Neutrophil (primary cell): ENCODE data around the gene KCNN2.

Experiments used
- H3K27ac ChIP-seq: fragments of 200-600 bp; sonication (generic); 2 replicates; pipeline ENCODE4 v1.5.1; 2016; ENCODE audit warnings: mild to moderate bottlenecking, moderate library complexity
- H3K27me3 ChIP-seq: fragments of 200-600 bp; sonication (generic); 2 replicates; pipeline ENCODE4 v1.6.0; 2016; ENCODE audit warnings: mild to moderate bottlenecking
- H3K36me3 ChIP-seq: fragments of 200-600 bp; sonication (generic); 2 replicates; pipeline ENCODE4 v1.5.1; 2017
- H3K4me1 ChIP-seq, 2 experiments: fragments of 200-600 bp in 1 of 2; sonication (generic) in 1 of 2; 1 replicate in 1 of 2; 2 replicates in 1 of 2; pipeline versions ENCODE4 v1.5.1 to v1.6.1; 2013 to 2016; ENCODE audit warnings: low read depth in 1 of 2, low read length in 1 of 2, mild to moderate bottlenecking in 1 of 2, moderate library complexity in 1 of 2; ENCODE audit not compliant: control insufficient read depth in 1 of 2, insufficient read depth in 1 of 2
- H3K4me3 ChIP-seq, 2 experiments: fragments of 200-600 bp in 1 of 2; sonication (generic) in 1 of 2; 1 replicate in 1 of 2; 2 replicates in 1 of 2; pipeline ENCODE4 v1.5.1; 2013 to 2016; ENCODE audit warnings: low read depth in 1 of 2, low read length in 1 of 2, mild to moderate bottlenecking in 1 of 2, moderate library complexity in 1 of 2
- H3K9me3 ChIP-seq: fragments of 200-600 bp; sonication (generic); 2 replicates; pipeline ENCODE4 v1.5.1; 2016
- TF ChIP-seq, protein P1 (sequence below): fragments of 200-600 bp; sonication (generic); IDR thresholded peaks from 2 replicates; pipeline ENCODE4 v1.5.1; 2016; ENCODE audit warnings: antibody characterized with exemption

KCNN2 gene

DNA sequence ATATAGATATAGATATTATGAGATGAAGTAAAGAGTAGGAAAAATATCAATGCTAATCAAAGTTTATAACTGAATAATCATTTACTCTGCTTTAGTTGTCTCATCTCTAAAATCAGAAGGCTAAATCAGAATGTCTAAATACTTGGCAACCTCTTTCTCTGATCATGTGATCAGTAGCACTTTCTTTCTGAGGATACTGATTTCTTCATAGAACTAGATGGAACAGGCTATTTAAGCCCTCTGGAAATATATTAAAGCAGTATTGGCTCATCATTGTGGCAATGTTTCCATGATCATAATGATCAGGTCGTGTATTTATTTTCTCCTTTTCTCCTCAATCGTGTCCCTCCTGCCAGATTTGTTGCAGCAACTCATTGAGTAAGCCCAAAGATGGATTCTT lies 109.7 kb downstream of the KCNN2 start:
- no peaks in the 10 kb centered on the region for H3K36me3 ChIP-seq
- H3K4me3 ChIP-seq: no peak overlapping the region
- TF ChIP-seq, protein P1, sequence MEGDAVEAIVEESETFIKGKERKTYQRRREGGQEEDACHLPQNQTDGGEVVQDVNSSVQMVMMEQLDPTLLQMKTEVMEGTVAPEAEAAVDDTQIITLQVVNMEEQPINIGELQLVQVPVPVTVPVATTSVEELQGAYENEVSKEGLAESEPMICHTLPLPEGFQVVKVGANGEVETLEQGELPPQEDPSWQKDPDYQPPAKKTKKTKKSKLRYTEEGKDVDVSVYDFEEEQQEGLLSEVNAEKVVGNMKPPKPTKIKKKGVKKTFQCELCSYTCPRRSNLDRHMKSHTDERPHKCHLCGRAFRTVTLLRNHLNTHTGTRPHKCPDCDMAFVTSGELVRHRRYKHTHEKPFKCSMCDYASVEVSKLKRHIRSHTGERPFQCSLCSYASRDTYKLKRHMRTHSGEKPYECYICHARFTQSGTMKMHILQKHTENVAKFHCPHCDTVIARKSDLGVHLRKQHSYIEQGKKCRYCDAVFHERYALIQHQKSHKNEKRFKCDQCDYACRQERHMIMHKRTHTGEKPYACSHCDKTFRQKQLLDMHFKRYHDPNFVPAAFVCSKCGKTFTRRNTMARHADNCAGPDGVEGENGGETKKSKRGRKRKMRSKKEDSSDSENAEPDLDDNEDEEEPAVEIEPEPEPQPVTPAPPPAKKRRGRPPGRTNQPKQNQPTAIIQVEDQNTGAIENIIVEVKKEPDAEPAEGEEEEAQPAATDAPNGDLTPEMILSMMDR: no peak
- H3K4me1 ChIP-seq: no peaks in the 10 kb centered on the region
- H3K9me3 ChIP-seq: no peaks in the 10 kb centered on the region
- H3K27me3 ChIP-seq: no peaks in the 10 kb centered on the region
- H3K27ac ChIP-seq: no peak overlapping the region

DNA sequence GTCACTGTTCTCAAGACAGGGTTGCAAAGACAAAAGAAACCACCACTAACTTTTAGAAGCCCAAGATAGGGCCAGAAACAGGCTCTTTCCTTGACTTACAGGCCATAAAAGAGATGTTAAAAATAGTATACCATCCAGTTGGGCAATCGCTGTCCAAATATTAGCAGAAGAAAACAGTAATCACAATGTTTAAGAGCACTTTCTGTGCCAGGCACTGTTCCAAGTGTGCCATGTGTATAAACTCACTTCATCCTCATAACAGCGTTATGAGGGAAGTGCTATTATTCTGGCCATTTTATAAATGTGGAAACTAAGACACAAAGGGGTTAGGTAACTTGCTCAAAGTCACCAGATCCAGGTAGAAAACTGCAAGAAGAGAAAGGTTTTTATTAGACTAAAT lies 111.7 kb downstream of the KCNN2 start:
- TF ChIP-seq, protein P1: no peak
- Histone ChIP-seq H3K27ac (no peak overlapping the region), H3K4me3 (no peak overlapping the region), H3K4me1 (no peaks in the 10 kb centered on the region), H3K36me3 (no peaks in the 10 kb centered on the region), H3K27me3 (no peaks in the 10 kb centered on the region), H3K9me3 (no peaks in the 10 kb centered on the region)

DNA sequence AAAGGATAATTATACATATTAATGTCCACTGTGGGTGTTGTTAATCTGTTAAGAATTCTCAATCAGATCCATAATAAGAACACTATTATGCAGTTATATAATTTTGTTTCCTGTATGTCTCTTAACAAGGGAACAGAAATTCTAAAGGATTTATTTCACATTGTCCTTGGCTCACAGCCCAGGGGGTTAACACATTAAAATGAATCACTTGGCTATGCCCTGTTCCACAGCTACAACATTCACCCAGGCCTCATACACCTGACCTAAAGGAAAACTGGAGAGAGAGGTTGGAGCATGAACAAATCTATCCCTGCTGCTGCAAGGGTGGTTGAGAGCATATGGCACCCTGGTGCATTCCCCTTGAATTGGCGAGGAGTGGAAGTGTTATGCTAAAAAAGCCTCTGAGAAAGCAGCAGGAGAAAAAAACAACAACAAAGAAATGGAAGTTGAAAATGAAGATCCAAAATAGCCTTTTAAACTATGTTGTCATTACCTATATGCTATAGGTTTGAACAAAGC lies 116.0 kb downstream of the KCNN2 start:
- no peaks in the 10 kb centered on the region for H3K36me3 ChIP-seq
- TF ChIP-seq, protein P1: no peak
- H3K9me3 ChIP-seq: no peaks in the 10 kb centered on the region
- H3K27me3 ChIP-seq: no peaks in the 10 kb centered on the region
- no peak overlapping the region for H3K27ac ChIP-seq
- H3K4me3 ChIP-seq: no peak overlapping the region
- H3K4me1 ChIP-seq: no peaks in the 10 kb centered on the region

DNA sequence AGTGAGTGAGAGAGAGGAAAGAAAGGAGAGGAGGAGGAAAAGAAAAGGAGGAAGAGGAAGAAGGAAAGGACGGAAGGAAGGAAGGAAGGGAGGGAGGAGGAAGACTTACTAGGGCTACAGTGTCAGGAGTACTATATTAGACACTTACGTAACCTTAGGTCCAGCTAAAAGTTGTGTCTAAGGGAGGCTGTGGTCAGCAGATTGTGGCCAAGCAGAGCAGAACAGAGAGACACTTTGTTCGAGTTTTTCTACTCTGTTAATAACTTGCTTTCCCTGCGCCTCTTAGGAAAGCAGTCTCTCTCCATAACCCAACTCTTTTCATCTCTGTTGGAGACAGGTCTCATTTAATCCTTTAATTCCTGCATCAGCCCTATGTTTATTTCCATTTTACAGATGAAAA lies 138.9 kb downstream of the KCNN2 start:
- Histone ChIP-seq H3K4me1 (no peaks in the 10 kb centered on the region), H3K4me3 (no peak overlapping the region), H3K27ac (no peak overlapping the region), H3K27me3 (no peaks in the 10 kb centered on the region), H3K36me3 (no peaks in the 10 kb centered on the region), H3K9me3 (no peaks in the 10 kb centered on the region)
- TF ChIP-seq, protein P1: no peak

DNA sequence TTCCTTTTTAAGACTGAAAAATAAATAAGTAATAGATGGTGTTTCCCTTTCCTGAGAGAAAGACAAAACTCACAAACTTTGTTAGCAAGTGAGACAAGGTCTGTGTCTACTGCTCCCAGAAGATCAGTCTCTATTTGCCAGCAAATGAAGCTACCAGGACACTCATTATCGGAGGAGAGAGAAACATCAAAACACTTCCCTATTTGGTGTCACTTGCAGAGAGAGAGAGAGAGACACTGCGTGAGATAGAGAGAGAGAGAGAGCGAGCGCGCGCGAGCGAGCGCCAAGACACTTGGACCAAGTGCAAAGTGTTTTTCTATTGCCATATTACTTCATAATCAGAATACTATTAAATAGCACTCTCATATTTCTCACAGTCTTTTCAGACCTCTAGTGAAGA lies 142.7 kb downstream of the KCNN2 start:
- no peaks in the 10 kb centered on the region for H3K4me1 ChIP-seq
- TF ChIP-seq, protein P1: no peak
- no peak overlapping the region for H3K4me3 ChIP-seq
- H3K27me3 ChIP-seq: no peaks in the 10 kb centered on the region
- H3K9me3 ChIP-seq: no peaks in the 10 kb centered on the region
- H3K36me3 ChIP-seq: no peaks in the 10 kb centered on the region
- H3K27ac ChIP-seq: no peak overlapping the region

DNA sequence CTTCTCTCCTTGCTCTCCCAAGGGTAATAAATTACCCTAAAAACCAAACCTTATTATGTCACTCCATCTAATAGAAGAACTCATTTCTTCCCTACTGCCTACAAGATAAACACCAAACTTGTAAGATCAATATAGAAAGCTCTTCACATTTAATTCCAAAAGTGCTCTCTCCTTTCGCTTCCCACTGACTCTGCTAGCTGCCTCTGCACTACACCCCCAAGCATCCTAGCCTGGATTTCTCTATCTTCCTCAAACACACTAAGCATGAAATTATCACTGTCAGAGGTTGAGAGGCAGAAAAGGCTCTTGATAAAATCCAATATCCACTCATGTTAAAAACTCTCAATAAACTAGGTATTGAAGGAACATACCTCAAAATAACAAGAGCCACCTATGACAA lies 162.4 kb downstream of the KCNN2 start:
- Histone ChIP-seq H3K4me1 (no peaks in the 10 kb centered on the region), H3K4me3 (no peak overlapping the region), H3K27ac (no peak overlapping the region), H3K36me3 (no peaks in the 10 kb centered on the region), H3K27me3 (no peaks in the 10 kb centered on the region), H3K9me3 (no peaks in the 10 kb centered on the region)
- TF ChIP-seq, protein P1: no peak
